Stimulated activated CD4-positive, alpha-beta T cell treated with anti-CD3 and anti-CD28 coated beads, TNF-alpha, amount 100 ng/mL, for 24 hours (primary cell): ENCODE data around the gene MYH9.
A peak's percentile ranks its signal among the peaks of the same experiment; 100 is the strongest.
"Not testable (repeated sequence)": the region's sequence is repeated elsewhere in the genome, so short reads cannot be mapped to it uniquely, and the experiment has no call there.

Source experiments
- DNase-seq, 3 experiments: peaks; one replicate each; pipeline ENCODE4 v3.0.0-alpha.2; 2020; ENCODE audit warnings: low read depth in 3 of 3

Gene MYH9

GRCh38 chr22:36387959-36388726 lies at the start of gene MYH9:
Gene MYH9, minus strand, starts transcription at chr22:36387967. Its CDS starts 38,731 bp downstream, at chr22:36349236.
- DNase-seq: peak; percentile 98 to 100 (median 98)

- DNase-seq: peak; percentile 18 to 59 (median 34)
Observed at GRCh38 chr22:36435516-36436415, 48.0 kb upstream of the MYH9 start.

GRCh38 chr22:36433318-36434231 lies 45.8 kb upstream of the MYH9 start:
- no peak for DNase-seq

GRCh38 chr22:36432592-36433317 lies 45.0 kb upstream of the MYH9 start:
- DNase-seq: no peak

GRCh38 chr22:36431977-36432376 lies 44.2 kb upstream of the MYH9 start:
- DNase-seq: no peak

GRCh38 chr22:36430863-36431262 lies 43.1 kb upstream of the MYH9 start:
- no peak for DNase-seq

GRCh38 chr22:36427952-36428351 lies 40.2 kb upstream of the MYH9 start:
- DNase-seq: not testable (repeated sequence)

GRCh38 chr22:36425977-36426523 lies 38.3 kb upstream of the MYH9 start:
- DNase-seq: no peak

GRCh38 chr22:36424901-36425579 lies 37.3 kb upstream of the MYH9 start:
- DNase-seq: no peak

GRCh38 chr22:36424466-36424865 lies 36.7 kb upstream of the MYH9 start:
- DNase-seq: not testable (repeated sequence)

- DNase-seq: no peak
Observed at GRCh38 chr22:36423461-36424404, 36.0 kb upstream of the MYH9 start.

GRCh38 chr22:36422287-36423014 lies 34.7 kb upstream of the MYH9 start:
- DNase-seq: no peak

GRCh38 chr22:36419912-36420882 lies 32.4 kb upstream of the MYH9 start:
- no peak for DNase-seq

- no peak for DNase-seq
Observed at GRCh38 chr22:36419177-36419911, 31.6 kb upstream of the MYH9 start.

- no peak for DNase-seq
Observed at GRCh38 chr22:36417281-36417686, 29.5 kb upstream of the MYH9 start.

GRCh38 chr22:36415415-36416168 lies 27.8 kb upstream of the MYH9 start:
- DNase-seq: no peak
